MM.1S (cell line): ENCODE results near the gene APLP2.

Experiments used
- EZH2 ChIP-seq: fragments of 300-600 bp; sonication (generic); optimal IDR thresholded peaks from 2 replicates; pipeline ENCODE3; 2017; ENCODE audit warnings: low read depth, mild to moderate bottlenecking, antibody characterized with exemption, low read length, mixed read lengths
- TF ChIP-seq, protein P1 (sequence below): fragments of 300-600 bp; sonication (generic); IDR thresholded peaks from 2 replicates; pipeline ENCODE4 v1.5.1; 2016; ENCODE audit warnings: antibody characterized with exemption, low read length, mixed read lengths

DNA sequence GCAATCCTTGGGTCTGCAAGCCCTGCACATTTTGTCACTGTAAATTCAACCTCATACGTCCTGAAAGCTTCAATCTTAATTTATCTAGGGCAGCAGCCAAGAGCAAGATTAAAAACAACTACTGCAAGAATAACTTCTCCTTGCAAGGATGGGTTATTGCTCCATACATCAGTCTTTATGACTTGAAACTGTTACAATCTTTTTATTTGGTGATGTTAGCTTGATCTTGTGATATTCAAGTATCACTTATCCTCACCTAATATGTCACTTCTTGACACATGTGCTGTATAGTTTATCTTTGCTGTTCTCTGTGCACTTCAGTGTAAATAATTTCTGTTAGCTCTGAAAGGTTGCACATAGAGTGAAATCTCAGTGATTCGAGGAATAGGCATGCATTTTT is 14.7 kb upstream of the APLP2 start:
- TF ChIP-seq, protein P1, sequence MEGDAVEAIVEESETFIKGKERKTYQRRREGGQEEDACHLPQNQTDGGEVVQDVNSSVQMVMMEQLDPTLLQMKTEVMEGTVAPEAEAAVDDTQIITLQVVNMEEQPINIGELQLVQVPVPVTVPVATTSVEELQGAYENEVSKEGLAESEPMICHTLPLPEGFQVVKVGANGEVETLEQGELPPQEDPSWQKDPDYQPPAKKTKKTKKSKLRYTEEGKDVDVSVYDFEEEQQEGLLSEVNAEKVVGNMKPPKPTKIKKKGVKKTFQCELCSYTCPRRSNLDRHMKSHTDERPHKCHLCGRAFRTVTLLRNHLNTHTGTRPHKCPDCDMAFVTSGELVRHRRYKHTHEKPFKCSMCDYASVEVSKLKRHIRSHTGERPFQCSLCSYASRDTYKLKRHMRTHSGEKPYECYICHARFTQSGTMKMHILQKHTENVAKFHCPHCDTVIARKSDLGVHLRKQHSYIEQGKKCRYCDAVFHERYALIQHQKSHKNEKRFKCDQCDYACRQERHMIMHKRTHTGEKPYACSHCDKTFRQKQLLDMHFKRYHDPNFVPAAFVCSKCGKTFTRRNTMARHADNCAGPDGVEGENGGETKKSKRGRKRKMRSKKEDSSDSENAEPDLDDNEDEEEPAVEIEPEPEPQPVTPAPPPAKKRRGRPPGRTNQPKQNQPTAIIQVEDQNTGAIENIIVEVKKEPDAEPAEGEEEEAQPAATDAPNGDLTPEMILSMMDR = no peak
- no peak for TF ChIP-seq EZH2
